Prostate gland (tissue), 2 donors: ENCODE data around the gene ATP2C2.

ENCODE experiments used
- CTCF ChIP-seq, 4 experiments: fragments of 200-600 bp in 2 of 4; fragments of 450-650 bp in 2 of 4; sonication (generic) in 2 of 4; IDR thresholded peaks; 1 replicate in 3 of 4; 2 replicates in 1 of 4; pipeline ENCODE4 v1.5.1; 2016 to 2019; ENCODE audit warnings: antibody characterized with exemption in 4 of 4, mild to moderate bottlenecking in 2 of 4, moderate library complexity in 2 of 4
- POLR2A ChIP-seq: fragments of 450-650 bp; IDR thresholded peaks from one replicate; pipeline ENCODE4 v1.6.1; 2016; ENCODE audit warnings: antibody characterized with exemption, mild to moderate bottlenecking
- POLR2AphosphoS5 ChIP-seq: sonication (generic); formaldehyde crosslinking; IDR thresholded peaks from one replicate; pipeline ENCODE4 v1.6.1; 2017; ENCODE audit warnings: antibody characterized with exemption

GRCh38 chr16:84418056-84418849 is 49.9 kb downstream of the ATP2C2 start:
- TF ChIP-seq POLR2A (no peak), CTCF (IDR thresholded peaks at IDR 0.05) (no peak), POLR2AphosphoS5 (no peak)
